HFFc6 (cell line): ENCODE measurements around the gene XPC. TPM values are rescaled to one million over a fixed set of nuclear protein-coding genes. Genes with fewer than 3 reads are reported as not detected.

ENCODE experiments used
- DNase-seq: peaks from one replicate; pipeline ENCODE4 v3.0.0-alpha.2; 2018
- H3K27ac Mint-ChIP-seq: 2 replicates; pipeline ENCODE4 v1.8.0; 2020; ENCODE audit warnings: mild to moderate bottlenecking, mixed read lengths
- H3K27me3 Mint-ChIP-seq: 2 replicates; pipeline ENCODE4 v1.8.0; 2021; ENCODE audit warnings: mild to moderate bottlenecking, moderate library complexity, mixed read lengths; ENCODE audit not compliant: insufficient read depth
- H3K36me3 Mint-ChIP-seq: 2 replicates; pipeline ENCODE4 v1.8.0; 2021; ENCODE audit warnings: low read depth, mixed read lengths
- H3K4me1 Mint-ChIP-seq: 2 replicates; pipeline ENCODE4 v1.8.0; 2020; ENCODE audit warnings: low read depth, mixed read lengths
- H3K4me3 Mint-ChIP-seq: 2 replicates; pipeline ENCODE4 v1.8.0; 2020; ENCODE audit warnings: mild to moderate bottlenecking, moderate library complexity, mixed read lengths
- H3K9me3 Mint-ChIP-seq: 2 replicates; pipeline ENCODE4 v1.8.0; 2020; ENCODE audit warnings: mild to moderate bottlenecking, mixed read lengths
- total RNA-seq, 6 experiments: library from RNA; stranded (reverse); fragmentation: NEBNext Ultra II Directional; extraction: Animal tissue kit (Norgen Biotek cat#: 25700); gene quantifications; 2 replicates in 1 of 6; 3 replicates in 5 of 6; pipeline ENCODE4 v1.2.3, GENCODE V29; 2021
- TF ChIP-seq, protein P1 (sequence below): fragments of 200-600 bp; sonication (generic); IDR thresholded peaks from 2 replicates; pipeline ENCODE4 v1.5.0; 2021; ENCODE audit warnings: antibody characterized with exemption, mild to moderate bottlenecking

The XPC gene
- total RNA-seq, 6 experiments from 2014 or later: 38.7 to 40.3 (median 39.5) TPM

DNA sequence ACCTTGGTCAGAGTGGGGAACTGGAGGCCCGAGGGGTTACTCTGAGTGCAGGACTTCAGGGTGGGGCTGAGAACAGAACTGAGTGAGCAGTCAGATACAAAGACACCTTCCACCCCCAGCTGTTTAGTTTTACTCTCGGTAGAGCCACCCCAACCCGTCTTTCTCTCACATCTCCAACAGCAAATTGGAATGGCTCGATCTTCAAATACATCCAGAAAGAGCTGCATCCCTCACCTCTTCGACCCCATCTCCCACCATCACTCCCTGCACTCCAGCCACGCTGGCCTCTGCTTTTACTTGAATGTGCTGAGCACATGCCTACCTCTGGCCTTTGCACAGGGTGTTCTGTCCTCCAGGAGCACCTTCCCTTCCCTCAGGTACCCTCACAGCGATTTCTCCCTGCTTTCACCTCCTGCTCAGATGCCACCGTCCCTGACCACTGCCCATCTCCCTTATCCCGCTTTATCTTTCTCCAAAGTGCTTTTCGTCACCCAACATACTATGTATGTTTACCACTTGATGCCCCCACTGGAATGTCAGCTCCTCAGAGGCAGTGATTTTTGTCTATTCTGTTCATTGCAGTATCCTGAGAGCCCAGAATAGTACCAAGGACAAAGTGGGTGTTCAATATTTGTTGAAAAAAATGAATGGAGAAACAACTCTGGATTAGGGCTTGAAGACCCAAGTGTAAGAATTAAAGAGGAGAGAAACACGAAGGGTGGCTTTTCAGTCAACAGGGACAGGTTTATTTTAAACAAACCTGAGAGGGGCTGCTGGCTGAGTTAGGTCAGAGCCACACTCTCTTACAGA, 58.1 kb downstream of the XPC start:
- H3K27me3 Mint-ChIP-seq: peaks cover 2% of the 10 kb centered on the region; the same call in 1 of the 2 replicates
- H3K4me3 Mint-ChIP-seq: no peak overlapping the region
- DNase-seq: no peak
- TF ChIP-seq, protein P1, sequence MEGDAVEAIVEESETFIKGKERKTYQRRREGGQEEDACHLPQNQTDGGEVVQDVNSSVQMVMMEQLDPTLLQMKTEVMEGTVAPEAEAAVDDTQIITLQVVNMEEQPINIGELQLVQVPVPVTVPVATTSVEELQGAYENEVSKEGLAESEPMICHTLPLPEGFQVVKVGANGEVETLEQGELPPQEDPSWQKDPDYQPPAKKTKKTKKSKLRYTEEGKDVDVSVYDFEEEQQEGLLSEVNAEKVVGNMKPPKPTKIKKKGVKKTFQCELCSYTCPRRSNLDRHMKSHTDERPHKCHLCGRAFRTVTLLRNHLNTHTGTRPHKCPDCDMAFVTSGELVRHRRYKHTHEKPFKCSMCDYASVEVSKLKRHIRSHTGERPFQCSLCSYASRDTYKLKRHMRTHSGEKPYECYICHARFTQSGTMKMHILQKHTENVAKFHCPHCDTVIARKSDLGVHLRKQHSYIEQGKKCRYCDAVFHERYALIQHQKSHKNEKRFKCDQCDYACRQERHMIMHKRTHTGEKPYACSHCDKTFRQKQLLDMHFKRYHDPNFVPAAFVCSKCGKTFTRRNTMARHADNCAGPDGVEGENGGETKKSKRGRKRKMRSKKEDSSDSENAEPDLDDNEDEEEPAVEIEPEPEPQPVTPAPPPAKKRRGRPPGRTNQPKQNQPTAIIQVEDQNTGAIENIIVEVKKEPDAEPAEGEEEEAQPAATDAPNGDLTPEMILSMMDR: no peak
- no peak overlapping the region; the same call in 1 of the 2 replicates for H3K27ac Mint-ChIP-seq
- H3K36me3 Mint-ChIP-seq: peaks cover 2% of the 10 kb centered on the region
- H3K4me1 Mint-ChIP-seq: peaks cover 18% of the 10 kb centered on the region
- no peaks in the 10 kb centered on the region for H3K9me3 Mint-ChIP-seq

DNA sequence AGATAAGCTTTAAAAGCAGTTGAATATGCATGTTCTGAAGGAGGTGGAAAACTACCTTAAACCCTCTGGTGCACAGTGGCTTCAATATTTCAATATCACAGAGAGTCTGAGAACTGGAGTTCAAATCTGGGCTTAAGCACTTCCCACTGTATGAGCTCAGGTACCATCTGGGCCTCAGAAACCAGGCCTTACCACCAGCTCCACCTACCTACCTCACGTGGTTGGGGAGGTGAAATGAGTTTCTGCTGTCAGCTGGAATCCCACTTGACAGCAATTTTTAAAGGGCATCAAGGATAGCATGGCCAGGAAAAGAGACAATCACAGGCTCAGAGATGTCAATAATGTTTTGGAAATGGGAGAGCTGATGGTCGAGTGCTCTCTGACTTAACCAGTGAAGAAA, 58.8 kb downstream of the XPC start:
- TF ChIP-seq, protein P1: no peak

DNA sequence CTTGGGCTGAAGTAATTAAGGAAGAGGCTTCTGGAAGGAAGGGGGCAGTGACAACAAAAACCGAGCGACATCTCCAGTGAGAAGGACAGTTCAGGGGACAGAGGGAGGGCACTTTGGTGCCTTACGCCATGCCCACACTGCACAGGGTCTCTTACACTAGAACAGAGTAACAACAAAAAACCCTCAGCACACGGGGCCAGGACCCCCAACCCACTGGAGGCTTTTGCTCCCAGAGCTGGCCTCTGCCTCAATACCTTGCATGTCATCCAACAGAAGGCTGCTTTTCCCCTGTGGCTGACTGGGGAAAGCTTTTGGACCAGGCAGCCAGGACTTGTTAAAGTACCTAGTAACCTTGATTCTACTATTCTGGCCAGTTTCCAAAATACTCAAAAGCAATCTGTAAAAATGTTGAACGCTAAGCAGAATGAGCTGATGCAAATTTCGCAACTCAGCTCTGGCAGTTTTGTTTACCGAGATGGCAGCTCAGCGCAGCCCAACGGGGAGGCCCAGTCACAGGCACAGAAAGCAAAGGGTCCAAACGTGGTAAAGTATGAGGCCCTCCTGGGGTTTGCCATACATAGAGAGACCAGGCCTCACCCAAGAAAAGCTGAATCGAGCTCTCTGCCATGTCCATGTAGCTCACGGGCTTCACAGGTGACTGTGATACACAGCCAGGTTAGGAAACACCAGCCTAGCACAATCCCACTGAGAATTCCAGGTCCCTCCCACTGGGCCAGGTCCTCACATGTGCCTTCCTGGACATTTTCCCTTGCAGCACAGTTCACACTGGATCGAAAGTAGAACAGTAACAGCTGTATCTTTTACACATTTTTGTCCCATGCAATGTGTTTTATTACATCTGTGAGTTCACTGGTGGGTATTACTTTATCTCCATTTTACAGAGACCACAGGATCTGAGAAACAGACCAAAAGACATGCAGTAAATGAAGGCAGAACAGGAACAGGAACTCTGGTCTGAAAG, 59.7 kb downstream of the XPC start:
- Mint-ChIP-seq H3K36me3 (no peaks in the 10 kb centered on the region; the same call in 1 of the 2 replicates), H3K4me1 (peaks cover 14% of the 10 kb centered on the region), H3K9me3 (no peaks in the 10 kb centered on the region), H3K27me3 (no peaks in the 10 kb centered on the region), H3K27ac (peak overlapping the region; percentile 28; the same call in 1 of the 2 replicates), H3K4me3 (no peak overlapping the region)
- TF ChIP-seq, protein P1: no peak
- no peak for DNase-seq

More for the DNA sequence above, 58.8 kb downstream of the XPC start:
- H3K9me3 Mint-ChIP-seq: no peaks in the 10 kb centered on the region
- H3K27me3 Mint-ChIP-seq: no peaks in the 10 kb centered on the region
- no peak for DNase-seq
- no peak overlapping the region; the same call in 1 of the 2 replicates for H3K27ac Mint-ChIP-seq
- peaks cover 18% of the 10 kb centered on the region for H3K4me1 Mint-ChIP-seq
- H3K4me3 Mint-ChIP-seq: no peak overlapping the region
- no peaks in the 10 kb centered on the region; the same call in 1 of the 2 replicates for H3K36me3 Mint-ChIP-seq

DNA sequence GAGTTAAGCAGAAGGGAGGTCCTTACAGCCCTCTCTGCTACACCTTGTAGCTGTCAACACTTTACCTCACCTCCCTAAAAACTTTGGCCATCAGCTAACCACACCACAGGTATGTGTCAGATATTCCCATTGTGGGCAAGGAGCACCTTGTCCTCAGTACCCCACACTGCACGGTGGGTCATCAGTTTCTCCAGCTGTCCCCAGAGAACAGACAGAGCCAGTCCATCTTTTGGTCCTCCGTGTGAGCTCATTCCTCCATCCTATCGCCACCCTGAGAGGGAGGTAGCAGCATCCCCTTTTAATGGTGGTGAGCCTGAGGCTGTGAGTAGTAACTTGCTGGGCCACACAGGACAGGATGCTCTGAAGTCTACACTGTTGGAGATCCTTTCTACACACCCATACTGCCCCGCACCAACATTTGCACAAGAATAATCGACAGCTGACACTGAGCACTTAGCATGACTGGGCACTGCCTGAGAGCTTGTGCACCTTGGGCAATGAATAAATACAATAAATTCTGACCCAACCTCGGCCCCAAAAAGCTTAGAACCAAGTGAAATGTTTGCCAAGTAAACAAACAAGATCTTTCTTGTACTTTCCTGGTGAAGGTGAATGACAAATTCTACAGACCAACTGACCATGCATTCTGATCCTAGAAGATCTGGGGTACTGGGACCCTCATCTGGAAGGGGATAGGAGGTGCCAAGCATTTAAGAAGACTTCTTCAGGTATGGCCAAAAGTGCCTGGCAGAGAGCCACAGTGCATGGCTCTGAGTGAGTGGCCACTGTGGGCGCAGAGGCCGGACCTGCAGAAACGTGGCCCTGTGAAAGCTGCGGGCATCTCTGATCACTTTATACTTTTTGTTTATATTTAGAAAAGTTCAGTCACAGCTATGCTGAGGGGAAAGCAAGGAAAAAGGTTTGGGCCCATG, 60.7 kb downstream of the XPC start:
- Mint-ChIP-seq H3K27ac (no peak overlapping the region), H3K9me3 (no peaks in the 10 kb centered on the region), H3K4me3 (no peak overlapping the region), H3K4me1 (peaks cover 5% of the 10 kb centered on the region), H3K36me3 (peaks cover 5% of the 10 kb centered on the region), H3K27me3 (no peaks in the 10 kb centered on the region)
- DNase-seq: no peak
- TF ChIP-seq, protein P1: no peak
